Naive thymus-derived CD4-positive, alpha-beta T cell (primary cell): ENCODE results near the gene DHX9. TPM values are rescaled to one million over a fixed set of nuclear protein-coding genes. Genes with fewer than 3 reads are reported as not detected.

Experiments used
- ATAC-seq: fragments of 150-1000 bp; cut with Tn5 transposase; 2 replicates; pipeline ENCODE4 v1.10.0; 2021; ENCODE audit warnings: mild to moderate bottlenecking, moderate library complexity
- CTCF ChIA-PET: fragments of 350-600 bp; sonication (Branson Sonifier 250); formaldehyde crosslinking; loops from one replicate; lab custom pipeline; 2021; ENCODE audit warnings: antibody characterized with exemption; lab: Charles Lee
- POLR2A ChIA-PET: fragments of 350-600 bp; sonication (Branson Sonifier 250); formaldehyde crosslinking; loops from one replicate; lab custom pipeline; 2021; ENCODE audit warnings: antibody characterized with exemption, inconsistent platforms; lab: Charles Lee
- DNase-seq, 9 donors: peaks; one replicate each; pipeline versions ENCODE4 v3.0.0 to v3.0.0-alpha.2; 2020 to 2022; ENCODE audit warnings: mixed read lengths in 1 of 9
- H3K27ac ChIP-seq: one replicate; pipeline ENCODE4 v1.7.0; 2013; ENCODE audit warnings: mild to moderate bottlenecking, low read depth, low read length, moderate library complexity
- H3K27me3 ChIP-seq, 2 donors: one replicate each; pipeline ENCODE4 v1.7.0; 2013; ENCODE audit warnings: low read length in 2 of 2, mild to moderate bottlenecking in 2 of 2, moderate library complexity in 2 of 2; ENCODE audit not compliant: control insufficient read depth in 2 of 2, insufficient read depth in 2 of 2
- H3K36me3 ChIP-seq, 3 experiments: 1 replicate in 2 of 3; 2 replicates in 1 of 3; pipeline ENCODE4 v1.7.0; 2013; ENCODE audit warnings: low read length in 3 of 3, mild to moderate bottlenecking in 3 of 3, moderate library complexity in 1 of 3; ENCODE audit not compliant: insufficient read depth in 3 of 3, control insufficient read depth in 2 of 3
- H3K4me1 ChIP-seq, 2 donors: one replicate each; pipeline ENCODE4 v1.7.0; 2013; ENCODE audit warnings: low read length in 2 of 2, mild to moderate bottlenecking in 2 of 2, moderate library complexity in 1 of 2; ENCODE audit not compliant: control insufficient read depth in 2 of 2, insufficient read depth in 2 of 2
- H3K4me3 ChIP-seq: 2 replicates; pipeline ENCODE4 v1.7.0; 2013; ENCODE audit warnings: mild to moderate bottlenecking, low read length
- H3K9me3 ChIP-seq, 3 experiments: 1 replicate in 2 of 3; 2 replicates in 1 of 3; pipeline ENCODE4 v1.7.0; 2013; ENCODE audit warnings: low read length in 3 of 3; ENCODE audit not compliant: control insufficient read depth in 2 of 3
- H3K27ac Mint-ChIP-seq, 9 donors: one replicate each; pipeline ENCODE4 v1.8.0; 2020 to 2022; ENCODE audit warnings: mixed read lengths in 9 of 9, mild to moderate bottlenecking in 8 of 9, moderate library complexity in 5 of 9, inconsistent platforms in 2 of 9
- H3K27me3 Mint-ChIP-seq, 5 donors: one replicate each; pipeline ENCODE4 v1.8.0; 2021 to 2022; ENCODE audit warnings: mixed read lengths in 5 of 5, mild to moderate bottlenecking in 1 of 5
- H3K36me3 Mint-ChIP-seq, 5 donors: one replicate each; pipeline ENCODE4 v1.8.0; 2020 to 2022; ENCODE audit warnings: mixed read lengths in 5 of 5, mild to moderate bottlenecking in 3 of 5, inconsistent platforms in 1 of 5
- H3K4me1 Mint-ChIP-seq, 7 donors: one replicate each; pipeline ENCODE4 v1.8.0; 2020 to 2022; ENCODE audit warnings: mixed read lengths in 7 of 7, mild to moderate bottlenecking in 3 of 7, inconsistent platforms in 1 of 7
- H3K4me3 Mint-ChIP-seq, 10 donors: one replicate each; pipeline ENCODE4 v1.8.0; 2020 to 2022; ENCODE audit warnings: mild to moderate bottlenecking in 10 of 10, mixed read lengths in 10 of 10, moderate library complexity in 6 of 10, inconsistent platforms in 2 of 10
- H3K9me3 Mint-ChIP-seq, 11 donors: one replicate each; pipeline ENCODE4 v1.8.0; 2020 to 2022; ENCODE audit warnings: mixed read lengths in 11 of 11, mild to moderate bottlenecking in 4 of 11, inconsistent platforms in 1 of 11, moderate library complexity in 1 of 11
- intact Hi-C, 2 donors: fragments of 100-400 bp; cut with micrococcal nuclease; formaldehyde crosslinking; loops; one replicate each; pipeline ENCODE4 v1.15.1; 2023
- polyA plus RNA-seq, 2 donors: library from polyadenylated mRNA; unstranded; fragments of 300-500 nt; fragmentation: Illumina TruSeq; gene quantifications; one replicate each; pipeline ENCODE4 v1.2.3, GENCODE V29; 2021
- total RNA-seq, 6 experiments: library from RNA in 5 of 6; stranded (reverse) in 5 of 6; gene quantifications; 1 replicate in 5 of 6; 2 replicates in 1 of 6; pipeline ENCODE4 v1.2.3 and lab custom pipeline; 2021 to 2026

DHX9 gene
- total and polyA plus RNA-seq, 7 experiments from 2014 or later, result 96.9 to 299 (median 213) TPM

- Histone ChIP-seq H3K27me3 (no peaks in the 10 kb centered on the region), H3K4me3 (no peak overlapping the region), H3K27ac (no peak overlapping the region), H3K9me3 (no peaks in the 10 kb centered on the region), H3K4me1 (no peaks in the 10 kb centered on the region), H3K36me3 (peaks cover 61 to 93% (median 77%) of the 10 kb centered on the region in 3 experiments)
- ATAC-seq (no peak), DNase-seq (no peak)
- POLR2A ChIA-PET, result no interaction called here
- CTCF ChIA-PET, result no interaction called here
- Mint-ChIP-seq H3K4me1 (peaks cover 1 to 51% (median 18%) of the 10 kb centered on the region in 7 donors), H3K27ac (peak overlapping the region in 2 of 9 donors; percentile 9 to 49), H3K36me3 (peaks cover 16 to 71% (median 40%) of the 10 kb centered on the region in 5 donors), H3K9me3 (no peaks in the 10 kb centered on the region), H3K27me3 (no peaks in the 10 kb centered on the region), H3K4me3 (no peak overlapping the region)
- intact Hi-C loops, result loop anchor here (2.0 kb wide), 2 partner anchors 13 to 15 kb away; no protein-coding TSS in a partner anchor
Measured at GRCh38 chr1:182861994-182862393, 22.8 kb downstream of the DHX9 start.

- intact Hi-C loops, result loop anchor here (2.0 kb wide), 2 partner anchors 14 kb away; no protein-coding TSS in a partner anchor
Measured at GRCh38 chr1:182862827-182863226, 23.7 kb downstream of the DHX9 start.

GRCh38 chr1:182863940-182864339 lies 24.8 kb downstream of the DHX9 start:
- no peaks in the 10 kb centered on the region for H3K9me3 ChIP-seq
- DNase-seq (no peak), ATAC-seq (no peak)
- Mint-ChIP-seq H3K4me1 (peaks cover 0 to 45% (median 12%) of the 10 kb centered on the region in 7 donors), H3K9me3 (no peaks in the 10 kb centered on the region), H3K27ac (peak overlapping the region in 1 of 9 donors; percentile 58), H3K4me3 (no peak overlapping the region), H3K36me3 (peaks cover 17 to 69% (median 28%) of the 10 kb centered on the region in 5 donors), H3K27me3 (no peaks in the 10 kb centered on the region)
- H3K27ac ChIP-seq, result no peak overlapping the region
- H3K36me3 ChIP-seq, result peaks cover 49 to 92% (median 75%) of the 10 kb centered on the region in 3 experiments
- H3K4me3 ChIP-seq, result no peak overlapping the region
- POLR2A ChIA-PET, result interaction anchor here (0.7 kb wide), 1 partner anchor 1846 kb away, joined by 4 read pairs; no protein-coding TSS in a partner anchor
- H3K4me1 ChIP-seq, result no peaks in the 10 kb centered on the region
- CTCF ChIA-PET, result no interaction called here
- H3K27me3 ChIP-seq, result no peaks in the 10 kb centered on the region
- intact Hi-C loops, result loop anchor here (1.0 to 2.0 kb wide), 3 partner anchors 8 to 15 kb away; no protein-coding TSS in a partner anchor

More at GRCh38 chr1:182862827-182863226, 23.7 kb downstream of the DHX9 start:
- no peak overlapping the region for H3K27ac ChIP-seq
- Mint-ChIP-seq H3K4me3 (no peak overlapping the region), H3K9me3 (no peaks in the 10 kb centered on the region), H3K4me1 (peaks cover 1 to 51% (median 18%) of the 10 kb centered on the region in 7 donors), H3K27ac (peak overlapping the region in 1 of 9 donors; percentile 9), H3K36me3 (peaks cover 17 to 76% (median 37%) of the 10 kb centered on the region in 5 donors), H3K27me3 (no peaks in the 10 kb centered on the region)
- ChIA-PET CTCF (no interaction called here), POLR2A (no interaction called here)
- ATAC-seq (no peak), DNase-seq (no peak)
- peaks cover 55 to 93% (median 77%) of the 10 kb centered on the region in 3 experiments for H3K36me3 ChIP-seq
- H3K9me3 ChIP-seq, result no peaks in the 10 kb centered on the region
- H3K4me3 ChIP-seq, result no peak overlapping the region
- H3K4me1 ChIP-seq, result no peaks in the 10 kb centered on the region
- no peaks in the 10 kb centered on the region for H3K27me3 ChIP-seq

- no peaks in the 10 kb centered on the region for H3K27me3 Mint-ChIP-seq
- peaks cover 13 to 65% (median 20%) of the 10 kb centered on the region in 5 donors for H3K36me3 Mint-ChIP-seq
- ATAC-seq (no peak), DNase-seq (no peak)
- H3K36me3 ChIP-seq, result peaks cover 41 to 90% (median 79%) of the 10 kb centered on the region in 3 experiments
- H3K27me3 ChIP-seq, result no peaks in the 10 kb centered on the region
- peak overlapping the region in 2 of 9 donors; percentile 7 to 58 for H3K27ac Mint-ChIP-seq
- H3K9me3 ChIP-seq, result no peaks in the 10 kb centered on the region
- no peak overlapping the region for H3K4me3 ChIP-seq
- no peak overlapping the region for H3K4me3 Mint-ChIP-seq
- intact Hi-C loops, result no loop called here
- CTCF ChIA-PET, result no interaction called here
- H3K27ac ChIP-seq, result no peak overlapping the region
- POLR2A ChIA-PET, result interaction anchor here (0.6 kb wide), 1 partner anchor 20 kb away, joined by 4 read pairs; no protein-coding TSS in a partner anchor
- no peaks in the 10 kb centered on the region for H3K4me1 ChIP-seq
- H3K4me1 Mint-ChIP-seq, result peaks cover 0 to 26% (median 12%) of the 10 kb centered on the region in 7 donors
- no peaks in the 10 kb centered on the region for H3K9me3 Mint-ChIP-seq
Measured at GRCh38 chr1:182867861-182868260, 28.7 kb downstream of the DHX9 start.

GRCh38 chr1:182869241-182869666 lies 30.1 kb downstream of the DHX9 start:
- ChIA-PET POLR2A (no interaction called here), CTCF (no interaction called here)
- Mint-ChIP-seq H3K27ac (peak overlapping the region in 3 of 9 donors; percentile 9 to 74 (median 70)), H3K4me1 (peaks cover 2 to 32% (median 16%) of the 10 kb centered on the region in 7 donors), H3K4me3 (no peak overlapping the region), H3K36me3 (peaks cover 18 to 74% (median 33%) of the 10 kb centered on the region in 5 donors), H3K9me3 (no peaks in the 10 kb centered on the region), H3K27me3 (no peaks in the 10 kb centered on the region)
- Histone ChIP-seq H3K4me3 (no peak overlapping the region), H3K27me3 (no peaks in the 10 kb centered on the region), H3K36me3 (peaks cover 47 to 94% (median 85%) of the 10 kb centered on the region in 3 experiments), H3K4me1 (no peaks in the 10 kb centered on the region), H3K9me3 (no peaks in the 10 kb centered on the region), H3K27ac (no peak overlapping the region)
- peak in 1 of 9 donors; percentile 10 for DNase-seq
- intact Hi-C loops, result no loop called here
- peak; percentile 29 for ATAC-seq

- no peaks in the 10 kb centered on the region for H3K4me1 ChIP-seq
Measured at GRCh38 chr1:182872881-182873280, 33.7 kb downstream of the DHX9 start.

More at GRCh38 chr1:182872881-182873280, 33.7 kb downstream of the DHX9 start:
- ATAC-seq (no peak), DNase-seq (no peak)
- peak overlapping the region in 8 of 9 donors; percentile 23 to 81 (median 56) for H3K27ac Mint-ChIP-seq
- H3K27me3 Mint-ChIP-seq, result no peaks in the 10 kb centered on the region
- no peaks in the 10 kb centered on the region for H3K9me3 ChIP-seq
- intact Hi-C loops, result loop anchor here (1.0 to 10.0 kb wide), 3 partner anchors 9 to 672 kb away; no protein-coding TSS in a partner anchor
- no peaks in the 10 kb centered on the region for H3K9me3 Mint-ChIP-seq
- no peaks in the 10 kb centered on the region for H3K27me3 ChIP-seq
- ChIA-PET POLR2A (no interaction called here), CTCF (no interaction called here)
- peaks cover 35 to 94% (median 88%) of the 10 kb centered on the region in 3 experiments for H3K36me3 ChIP-seq
- no peak overlapping the region for H3K4me3 Mint-ChIP-seq
- peaks cover 0 to 30% (median 12%) of the 10 kb centered on the region in 7 donors for H3K4me1 Mint-ChIP-seq
- no peak overlapping the region for H3K27ac ChIP-seq
- H3K36me3 Mint-ChIP-seq, result peaks cover 24 to 66% (median 46%) of the 10 kb centered on the region in 5 donors
- no peak overlapping the region for H3K4me3 ChIP-seq
